NCI-H510A (cell line): ENCODE results near the gene INO80E.
"Not testable (repeated sequence)": the region's sequence is repeated elsewhere in the genome, so short reads cannot be mapped to it uniquely, and the experiment has no call there.

Source experiments
- DNase-seq: peaks from one replicate; lab custom pipeline; 2025; lab: John Stamatoyannopoulos, UW

INO80E gene

DNA sequence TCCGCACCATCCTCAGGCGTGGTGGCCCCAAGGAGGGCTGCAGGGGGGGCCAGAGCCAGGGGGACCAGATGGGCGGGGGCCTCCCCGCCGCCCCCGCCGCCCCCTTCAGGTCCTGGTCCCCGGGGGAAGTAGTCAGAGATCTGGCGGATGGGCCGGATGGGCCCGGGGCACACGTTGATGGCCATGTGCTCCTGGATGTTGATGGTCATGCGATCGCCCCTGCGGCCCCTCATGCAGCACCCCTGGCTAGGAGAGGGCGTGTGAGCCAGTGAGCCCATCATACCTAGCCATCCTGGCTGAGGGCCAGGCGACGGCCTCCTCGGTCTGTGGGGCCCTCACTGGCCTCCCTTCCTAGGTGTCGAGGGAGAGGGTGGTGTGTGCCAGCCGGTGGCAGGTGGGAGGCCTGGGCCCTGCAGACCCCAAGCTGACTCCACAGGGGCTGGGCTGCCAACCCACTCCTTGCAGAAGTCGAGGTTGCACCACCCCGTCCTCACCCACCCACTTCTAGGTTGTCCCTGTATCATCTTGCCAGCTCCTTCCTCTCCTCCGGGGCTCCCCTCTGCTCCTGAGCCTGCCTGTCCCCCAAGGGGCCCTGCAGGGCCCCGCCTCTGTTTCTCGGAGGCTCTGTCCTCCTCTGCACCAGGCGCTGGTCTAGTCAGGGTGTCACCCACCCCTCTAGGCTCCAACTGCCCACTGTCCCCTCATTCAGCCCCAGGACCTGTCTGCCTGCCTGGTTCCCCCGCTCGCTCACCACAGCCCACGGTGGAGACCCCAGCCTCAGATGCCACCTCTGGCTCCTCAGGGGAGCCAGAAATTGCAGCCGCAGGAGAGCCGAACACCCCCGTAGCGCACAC lies 14.2 kb downstream of the INO80E start:
- no peak for DNase-seq

DNA sequence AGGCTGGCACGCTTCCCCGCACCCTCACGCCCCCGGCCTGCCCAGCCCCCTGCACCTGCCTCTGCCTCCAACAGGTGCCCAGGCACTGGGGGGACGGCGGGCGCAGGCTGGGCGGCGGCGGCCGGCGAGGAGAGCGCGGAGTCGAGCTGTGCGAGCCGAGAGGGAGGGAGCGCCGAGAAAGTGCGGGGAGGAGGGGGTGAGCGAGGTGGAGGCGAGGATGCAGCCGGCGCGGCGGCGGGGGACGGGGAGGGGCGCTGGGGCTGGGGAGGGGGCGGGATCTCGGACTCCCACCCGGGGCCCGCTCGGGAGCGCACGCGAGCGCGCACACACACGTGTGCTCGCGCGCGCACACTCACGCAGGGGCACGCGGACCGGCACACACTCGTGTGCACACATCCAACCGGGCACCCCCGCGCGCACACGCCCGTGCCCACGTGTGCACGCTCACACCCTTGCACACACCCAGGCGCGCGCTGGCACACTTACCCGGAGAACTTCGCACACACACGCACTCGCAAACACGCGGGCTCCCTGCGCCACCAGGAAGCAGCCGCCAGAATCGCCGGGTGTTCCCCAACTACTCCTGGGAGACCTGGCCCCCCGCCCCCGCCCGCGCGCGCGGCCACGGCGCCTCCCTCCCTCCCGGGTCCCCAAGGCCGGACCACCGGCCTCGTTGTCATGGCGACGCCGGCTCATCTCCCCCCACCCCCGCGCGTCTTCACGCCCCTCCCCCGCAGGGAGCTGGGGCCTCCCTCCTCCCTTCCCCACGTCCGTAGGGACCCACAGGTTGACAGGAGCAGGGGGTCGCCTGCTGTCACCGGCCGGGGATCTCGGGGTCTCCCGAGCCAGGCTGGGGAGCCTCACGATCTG lies 15.0 kb downstream of the INO80E start, which contains the start of gene DOC2A:
DOC2A (minus strand) TSS at position 184 of the 870 bp plus-strand sequence. CDS start 805 bp downstream, outside the sequence.
- DNase-seq: peak; percentile 75

- no peak for DNase-seq
Observed at GRCh38 chr16:30011714-30012504, 15.9 kb downstream of the INO80E start.

- not testable (repeated sequence) for DNase-seq
Observed at GRCh38 chr16:30012598-30012997, 16.6 kb downstream of the INO80E start.

DNA sequence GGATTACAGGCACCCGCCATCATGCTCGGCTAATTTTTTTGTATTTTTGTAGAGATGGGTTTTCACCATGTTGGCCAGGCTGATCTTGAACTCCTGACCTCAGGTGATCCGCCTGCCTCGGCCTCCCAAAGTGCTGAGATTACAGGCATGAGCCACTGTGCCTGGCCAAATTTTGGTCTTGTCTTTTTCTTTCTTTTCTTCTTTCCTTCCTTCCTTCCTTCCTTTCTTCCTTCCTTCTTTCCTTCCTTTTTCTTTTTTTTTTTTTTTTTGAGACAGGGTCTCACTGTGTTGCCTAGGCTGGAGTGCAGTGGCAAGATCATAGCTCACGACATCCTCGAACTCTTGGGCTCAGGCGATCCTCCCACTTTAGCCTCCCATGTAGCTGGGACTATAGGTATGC lies 19.4 kb downstream of the INO80E start:
- not testable (repeated sequence) for DNase-seq

DNA sequence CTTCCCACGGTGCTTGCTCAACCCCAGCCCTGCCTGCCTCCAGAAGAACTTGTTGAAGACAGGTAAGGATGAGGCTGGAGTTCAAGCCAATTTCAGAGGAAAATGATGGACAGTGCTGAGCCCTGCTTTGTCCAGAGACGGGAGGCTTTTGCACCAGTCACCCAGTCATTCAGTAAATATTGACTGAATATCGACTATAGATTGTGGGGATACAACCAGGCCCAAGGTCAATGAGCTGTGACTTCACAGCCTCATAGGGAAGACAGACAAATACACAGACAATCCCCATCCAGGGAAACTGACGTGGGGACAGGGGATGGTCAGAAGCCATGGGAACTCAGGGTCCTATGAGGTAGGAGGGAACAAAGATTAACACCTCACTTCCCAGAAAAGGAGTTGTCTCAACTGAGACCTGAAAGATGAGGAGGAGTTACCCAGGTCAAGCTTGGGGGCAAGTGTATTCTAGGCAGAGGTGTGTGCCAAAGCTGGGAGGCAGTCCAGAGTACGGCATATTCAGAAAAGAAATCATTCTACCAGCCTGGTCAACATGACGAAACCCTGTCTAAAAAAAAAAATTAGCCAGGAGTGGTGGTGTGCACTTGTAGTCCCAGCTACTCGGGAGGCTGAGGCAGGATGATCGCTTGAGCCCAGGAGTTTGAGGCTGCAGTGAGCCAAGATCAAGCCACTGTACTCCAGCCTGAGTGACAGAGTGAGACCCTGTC lies 20.7 kb downstream of the INO80E start:
- no peak for DNase-seq

DNA sequence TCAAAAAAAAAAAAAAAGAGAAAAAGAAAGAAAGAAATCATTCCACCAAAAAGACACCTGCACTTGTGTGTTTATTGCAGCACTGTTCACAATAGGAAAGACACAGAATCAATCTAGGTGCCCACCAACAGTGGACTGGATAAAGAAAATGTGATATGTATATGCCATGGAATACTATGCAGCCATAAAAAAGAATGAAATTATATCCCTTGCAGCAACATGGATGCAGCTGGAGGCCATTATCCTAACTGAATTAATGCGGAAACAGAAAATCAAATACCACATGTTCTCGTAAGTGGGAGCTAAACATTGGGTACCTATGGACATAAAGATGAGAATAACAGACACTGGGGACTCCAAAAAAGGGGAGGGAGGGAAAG lies 21.2 kb downstream of the INO80E start:
- DNase-seq: no peak

DNA sequence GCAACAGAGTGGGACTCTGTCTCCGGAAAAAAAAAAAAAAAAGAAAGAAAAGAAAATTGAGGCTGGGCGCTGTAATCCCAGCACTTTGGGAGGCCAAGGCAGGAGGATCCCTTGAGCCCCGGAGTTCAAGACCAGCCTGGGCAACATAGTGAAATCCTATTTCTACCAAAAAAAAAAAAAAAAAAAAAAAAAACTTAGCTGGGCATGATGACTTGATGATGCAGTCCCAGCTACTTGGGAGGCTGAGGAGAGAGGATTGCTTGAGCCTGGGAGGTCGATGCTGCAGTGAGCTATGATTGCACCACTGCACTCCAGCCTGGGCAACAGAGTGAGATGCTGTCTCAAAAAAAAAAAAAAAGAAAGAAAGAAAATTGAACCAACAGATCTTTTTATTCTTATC lies 21.9 kb downstream of the INO80E start:
- DNase-seq: not testable (repeated sequence)

GRCh38 chr16:30018731-30019158 lies 22.7 kb downstream of the INO80E start:
- no peak for DNase-seq

DNA sequence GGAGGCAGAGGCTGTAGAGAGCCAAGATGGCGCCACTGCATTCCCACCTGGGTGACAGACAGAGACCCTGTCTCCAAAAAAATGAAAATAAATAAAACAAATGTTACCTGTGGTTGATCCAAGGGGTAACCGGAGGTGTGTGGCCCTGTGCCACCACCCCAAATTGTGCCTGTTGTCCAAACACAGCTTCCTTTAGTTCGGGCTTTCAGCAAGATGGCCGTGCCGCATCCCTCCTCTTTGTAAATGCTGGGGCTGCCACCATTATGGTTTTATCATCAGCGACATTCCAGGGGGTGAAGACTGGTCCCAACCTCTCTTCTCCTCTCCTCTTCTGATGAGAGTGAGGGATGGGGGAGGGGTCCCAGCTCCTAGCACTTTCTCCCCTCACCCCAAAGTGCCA lies 26.8 kb downstream of the INO80E start, which contains the start of gene C16orf92:
C16orf92 (plus strand) TSS at position 312 of the 400 bp plus-strand sequence. CDS start 143 bp downstream, outside the sequence.
- DNase-seq: no peak

DNA sequence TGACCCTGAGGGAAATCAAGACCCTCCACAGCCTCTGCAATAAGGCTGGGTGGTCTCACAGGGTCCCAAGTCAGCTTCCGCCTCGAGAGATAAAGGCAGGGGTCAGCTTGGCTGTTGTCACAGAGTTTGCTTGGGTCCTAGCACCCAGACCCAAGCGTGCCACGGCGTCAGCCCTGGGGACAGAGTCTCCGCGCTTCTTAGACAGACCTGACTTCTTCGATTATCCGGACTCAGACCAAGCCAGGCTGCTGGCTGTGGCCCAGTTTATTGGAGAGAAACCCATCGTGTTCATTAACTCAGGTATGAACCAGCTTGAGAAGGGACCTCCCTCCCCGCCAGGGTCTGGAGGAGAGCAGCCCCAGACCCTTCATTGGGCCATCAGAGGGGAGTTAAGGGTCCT lies 27.5 kb downstream of the INO80E start:
- no peak for DNase-seq

GRCh38 chr16:30024451-30024850 lies 28.4 kb downstream of the INO80E start:
- no peak for DNase-seq

- no peak for DNase-seq
Observed at GRCh38 chr16:30025156-30025555, 29.1 kb downstream of the INO80E start.

- DNase-seq: no peak
Observed at GRCh38 chr16:30025574-30025973, 29.5 kb downstream of the INO80E start.

- DNase-seq: no peak
Observed at GRCh38 chr16:30026449-30026848, 30.4 kb downstream of the INO80E start.

DNA sequence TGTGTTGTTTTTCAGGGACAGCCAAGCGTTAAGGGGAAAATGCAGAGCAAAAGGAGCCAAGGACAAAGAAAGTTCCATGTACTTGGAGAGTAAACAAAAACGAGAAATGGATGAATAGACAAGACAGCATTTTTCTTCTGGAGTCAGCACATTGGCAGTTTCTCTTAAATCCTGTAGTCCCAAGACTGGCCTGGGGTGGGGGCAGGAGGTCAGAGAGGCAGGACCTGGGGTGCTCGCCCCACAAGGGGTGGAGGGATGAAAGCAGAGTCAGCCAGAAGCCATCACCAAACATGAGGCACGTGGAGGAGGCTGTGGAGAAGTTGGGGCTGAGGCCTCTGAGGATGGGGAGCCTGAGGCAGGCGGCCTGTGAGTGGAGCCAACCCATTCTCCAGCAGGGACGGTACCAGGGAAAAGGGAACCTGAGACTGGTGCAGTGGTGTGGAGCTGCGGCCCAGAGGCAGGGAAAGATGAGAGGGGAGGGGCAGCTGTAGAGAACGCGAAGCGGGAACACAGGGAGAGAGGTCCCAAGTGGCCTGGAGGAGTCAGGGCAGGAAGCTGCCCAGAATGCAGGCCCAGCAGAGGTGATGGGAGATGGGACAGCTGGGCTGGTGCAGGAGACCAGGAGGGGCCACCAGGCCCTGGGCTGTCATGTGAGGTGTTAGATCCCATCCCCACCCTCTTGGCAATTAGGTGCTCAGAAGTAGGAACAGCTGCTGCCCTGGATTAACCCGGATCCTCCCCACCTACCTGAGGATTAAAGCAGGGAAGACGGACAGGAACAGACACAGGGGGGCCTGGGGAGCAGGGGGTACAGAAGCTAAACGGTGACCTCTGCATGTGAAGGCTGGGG lies 31.8 kb downstream of the INO80E start:
- DNase-seq: no peak

GRCh38 chr16:30028438-30029076 lies 32.5 kb downstream of the INO80E start:
- DNase-seq: no peak

DNA sequence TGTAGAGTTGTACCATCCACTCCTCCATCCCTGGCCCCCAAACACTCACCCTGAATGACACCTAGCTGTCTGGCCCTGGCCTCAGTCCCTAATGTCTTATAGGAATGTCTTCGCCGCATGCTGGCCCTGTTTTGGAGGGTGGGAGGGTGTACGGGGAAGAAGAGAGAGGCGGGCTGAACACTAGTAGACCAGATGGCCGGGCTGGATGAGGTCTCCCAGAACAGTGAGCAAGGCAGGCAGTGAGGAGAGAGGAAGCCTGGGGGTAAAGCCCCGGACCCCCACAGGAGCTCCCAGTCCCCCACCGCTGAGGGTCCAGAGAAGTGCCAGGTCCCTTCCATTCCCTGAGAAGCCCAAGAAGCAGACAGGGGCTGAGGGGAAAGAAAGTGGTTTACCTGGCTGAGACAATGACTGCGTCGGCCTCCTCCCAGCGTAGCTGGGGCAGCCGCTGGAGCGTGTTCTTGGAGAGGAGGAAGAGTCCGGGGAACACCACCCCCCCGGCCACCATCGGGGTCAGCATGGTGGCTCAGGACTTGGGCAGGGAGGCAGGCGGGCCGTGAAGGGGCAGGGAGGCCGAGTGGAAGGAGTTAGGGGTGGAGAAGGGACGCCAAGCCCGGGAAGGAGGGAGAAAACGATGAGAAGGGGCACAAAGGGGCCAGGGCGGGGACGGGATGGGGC lies 34.1 kb downstream of the INO80E start:
- DNase-seq: no peak

GRCh38 chr16:30030841-30031413 lies 34.9 kb downstream of the INO80E start, which contains the start of gene TLCD3B:
TLCD3B (minus strand) TSS chr16:30031271; CDS start chr16:30030527, 744 bp downstream.
- DNase-seq: peak; percentile 77
